ENCODE measurements around the gene BBLN. TPM values are rescaled to one million over a fixed set of nuclear protein-coding genes. Genes with fewer than 3 reads are reported as not detected.

Gene BBLN
- total RNA-seq, 1 experiment from 2014 or later, result 180 TPM

DNA sequence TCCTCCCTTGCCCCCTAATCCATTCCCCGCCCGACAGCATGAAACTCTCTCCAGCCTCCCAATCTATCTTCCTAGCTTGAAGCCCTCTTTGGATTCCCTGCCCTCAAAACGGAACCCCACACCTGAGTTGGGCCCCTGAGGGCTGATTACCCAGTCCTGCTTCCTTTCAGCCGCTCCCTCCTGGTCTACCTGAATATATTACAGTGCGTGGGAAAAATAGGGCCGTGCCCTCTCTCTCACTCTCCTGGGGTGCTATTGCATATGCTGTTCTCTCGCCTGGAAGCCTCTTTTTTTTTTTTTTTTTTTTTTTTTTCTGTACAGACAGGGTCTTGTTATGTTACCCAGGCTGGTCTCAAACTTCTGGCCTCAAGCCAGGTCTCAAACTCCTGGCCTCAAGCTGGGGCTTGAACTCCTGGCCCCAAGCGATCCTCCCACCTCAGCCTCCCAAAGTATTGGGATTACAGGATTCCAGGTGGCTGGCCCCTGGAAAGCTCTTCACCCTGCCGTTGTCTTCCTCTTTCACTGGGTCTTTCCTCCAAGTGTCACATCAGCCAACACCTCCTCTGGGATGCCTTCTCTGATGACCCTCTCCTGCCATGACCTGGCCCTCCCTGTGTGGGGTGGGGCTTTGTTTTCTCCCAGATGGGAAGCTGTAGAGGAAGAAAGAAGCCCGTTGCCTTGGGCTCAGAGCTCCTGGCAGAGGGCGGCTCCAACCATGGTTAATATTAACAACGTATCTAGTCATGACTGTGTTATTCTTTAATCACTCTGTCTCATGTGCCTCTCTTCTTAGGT is 51.3 kb downstream of the BBLN start:
- no peak for DNase-seq (ENCODE audit: low read depth)

DNA sequence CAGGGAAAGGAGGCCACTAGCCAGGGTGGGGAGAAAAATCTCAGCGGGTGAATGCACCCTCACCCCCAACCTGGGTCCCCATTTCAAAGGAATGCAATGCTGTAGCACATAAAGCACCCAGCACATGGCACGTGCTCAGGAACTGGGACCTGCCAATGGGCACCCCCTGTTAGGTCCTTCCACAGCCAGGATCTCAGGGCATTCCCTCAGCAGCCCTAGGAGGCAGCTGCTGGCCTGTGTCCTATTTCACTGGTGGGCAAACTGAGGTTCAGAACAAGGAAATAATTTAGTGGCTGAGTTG is 51.9 kb downstream of the BBLN start:
- DNase-seq (ENCODE audit: low read depth), result no peak

Other genes with a start within 250 kb of the BBLN start
- 41.6 and 50.9 TPM in 2 replicates for gene ST6GALNAC4, start 243.2 kb upstream of the BBLN start, total RNA-seq (2014; rRNA removed)
- gene PIP5KL1, start 229.5 kb upstream of the BBLN start, total RNA-seq (2014; rRNA removed), result 2.0 and 2.6 TPM in 2 replicates
- gene DPM2, start 222.4 kb upstream of the BBLN start, total RNA-seq (2014; rRNA removed), result 29.0 and 29.5 TPM in 2 replicates
- gene EEIG1, start 179.3 kb upstream of the BBLN start, total RNA-seq (2014; rRNA removed), result 4.8 and 12.2 TPM in 2 replicates
- 13.5 and 14.0 TPM in 2 replicates for gene NAIF1, start 92.9 kb upstream of the BBLN start, total RNA-seq (2014; rRNA removed)
- gene SLC25A25, start 92.0 kb upstream of the BBLN start, total RNA-seq (2014; rRNA removed), result 24.9 and 25.2 TPM in 2 replicates
- gene PTGES2, start 32.5 kb upstream of the BBLN start, total RNA-seq (2014; rRNA removed), result 60.7 and 62.8 TPM in 2 replicates
- gene LCN2, start 10.8 kb upstream of the BBLN start, total RNA-seq (2014; rRNA removed), result not detected in 2 replicates
- 43.8 and 57.0 TPM in 2 replicates for gene CIZ1, start 31.3 kb downstream of the BBLN start, total RNA-seq (2014; rRNA removed)
- gene DNM1, start 43.1 kb downstream of the BBLN start, total RNA-seq (2014; rRNA removed), result 0.17 TPM in 1 of 2 replicates, not detected in the other
- 73.2 and 76.5 TPM in 2 replicates for gene GOLGA2, start 115.7 kb downstream of the BBLN start, total RNA-seq (2014; rRNA removed)
- gene SWI5, start 116.0 kb downstream of the BBLN start, total RNA-seq (2014; rRNA removed), result 40.9 and 41.7 TPM in 2 replicates
- gene TRUB2, start 162.2 kb downstream of the BBLN start, total RNA-seq (2014; rRNA removed), result 15.6 and 19.2 TPM in 2 replicates
- gene COQ4, start 162.6 kb downstream of the BBLN start, total RNA-seq (2014; rRNA removed), result 32.9 and 40.1 TPM in 2 replicates
- gene SLC27A4, start 180.3 kb downstream of the BBLN start, total RNA-seq (2014; rRNA removed), result 37.3 and 37.5 TPM in 2 replicates
- gene URM1, start 211.1 kb downstream of the BBLN start, total RNA-seq (2014; rRNA removed), result 46.4 and 49.4 TPM in 2 replicates